Measurements from ENCODE around the gene SIM1. TPM values are rescaled to one million over a fixed set of nuclear protein-coding genes. Genes with fewer than 3 reads are reported as not detected.

SIM1 gene
- total RNA-seq, 1 donor from 2014 or later: not detected

- intact Hi-C loops (cut with DNase I): loop anchor here (5.0 kb wide), 1 partner anchor 43 kb away; the partner anchor contains the start of gene SIM1
- peak overlapping the region; percentile 61 to 73 for H3K27ac ChIP-seq
- peak in 1 of 2 donors; percentile 68 for DNase-seq (ENCODE audit: low spot score in 2 of 2)
Observed at GRCh38 chr6:100504786-100505737, 40.3 kb upstream of the SIM1 start.

DNA sequence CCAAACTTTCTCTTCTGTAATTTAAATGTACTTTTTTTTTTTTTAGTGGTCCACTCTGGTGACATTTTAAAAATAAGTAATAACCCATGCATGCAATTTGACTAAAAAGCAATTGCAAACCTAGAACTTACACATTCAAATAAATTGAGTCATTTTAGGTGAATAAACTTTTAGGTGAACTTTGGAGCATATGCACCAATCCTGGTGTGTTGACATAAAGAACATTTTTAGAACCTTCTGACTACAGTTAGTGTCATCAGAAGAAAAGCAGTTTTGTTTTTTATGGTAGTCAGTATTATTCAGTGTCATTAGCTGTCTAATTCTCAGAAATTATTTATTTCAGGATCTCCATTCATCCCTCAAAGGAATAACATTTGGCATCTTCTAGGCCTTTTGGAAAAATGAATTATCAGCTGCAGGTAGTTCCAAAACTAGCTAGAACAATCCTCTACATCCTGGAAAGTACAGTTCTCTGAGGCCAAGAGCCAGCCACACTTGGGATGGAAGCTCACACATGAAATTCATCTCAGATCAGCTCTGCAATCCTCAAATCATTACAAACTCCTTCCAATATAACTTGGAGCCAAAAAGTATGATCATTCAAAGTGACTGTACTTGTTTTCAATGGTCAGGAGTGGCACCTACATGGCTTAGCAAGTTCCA, 38.5 kb upstream of the SIM1 start:
- Histone ChIP-seq H3K9me3 (peaks cover 0 to 3% of the 10 kb centered on the region in 2 donors), H3K4me1 (peaks cover 0 to 15% of the 10 kb centered on the region in 2 donors), H3K4me3 (no peak overlapping the region), H3K27ac (no peak overlapping the region), H3K27me3 (no peaks in the 10 kb centered on the region), H3K36me3 (peaks cover 0 to 3% of the 10 kb centered on the region in 2 donors)
- no peak for DNase-seq (ENCODE audit: low spot score in 2 of 2)
- no peak for TF ChIP-seq CTCF (IDR thresholded peaks at IDR 0.05)
- intact Hi-C loops (cut with DNase I): no loop called here

More at GRCh38 chr6:100504786-100505737, 40.3 kb upstream of the SIM1 start:
- Histone ChIP-seq H3K27me3 (no peaks in the 10 kb centered on the region), H3K9me3 (no peaks in the 10 kb centered on the region), H3K36me3 (peaks cover 5 to 11% of the 10 kb centered on the region in 2 donors), H3K4me1 (peaks cover 0 to 15% of the 10 kb centered on the region in 2 donors), H3K4me3 (no peak overlapping the region)
- TF ChIP-seq CTCF (IDR thresholded peaks at IDR 0.05): no peak

- H3K4me3 ChIP-seq: no peak overlapping the region
- no peak for DNase-seq (ENCODE audit: low spot score in 2 of 2)
- intact Hi-C loops (cut with DNase I): no loop called here
- H3K27ac ChIP-seq: no peak overlapping the region
- H3K36me3 ChIP-seq: no peaks in the 10 kb centered on the region
- H3K9me3 ChIP-seq: no peaks in the 10 kb centered on the region
- no peak for TF ChIP-seq CTCF (IDR thresholded peaks at IDR 0.05)
- no peaks in the 10 kb centered on the region for H3K4me1 ChIP-seq
- H3K27me3 ChIP-seq: no peaks in the 10 kb centered on the region
Observed at GRCh38 chr6:100493206-100493888, 28.6 kb upstream of the SIM1 start.

- Histone ChIP-seq H3K36me3 (no peaks in the 10 kb centered on the region), H3K27me3 (no peaks in the 10 kb centered on the region), H3K4me3 (no peak overlapping the region), H3K27ac (no peak overlapping the region), H3K9me3 (no peaks in the 10 kb centered on the region), H3K4me1 (no peaks in the 10 kb centered on the region)
- DNase-seq (ENCODE audit: low spot score in 2 of 2): no peak
- intact Hi-C loops (cut with DNase I): no loop called here
- no peak for TF ChIP-seq CTCF (IDR thresholded peaks at IDR 0.05)
Observed at GRCh38 chr6:100491952-100492670, 27.4 kb upstream of the SIM1 start.

- Histone ChIP-seq H3K27ac (no peak overlapping the region), H3K9me3 (no peaks in the 10 kb centered on the region), H3K4me1 (no peaks in the 10 kb centered on the region), H3K27me3 (no peaks in the 10 kb centered on the region), H3K36me3 (no peaks in the 10 kb centered on the region), H3K4me3 (no peak overlapping the region)
- no peak for TF ChIP-seq CTCF (IDR thresholded peaks at IDR 0.05)
- no peak for DNase-seq (ENCODE audit: low spot score in 2 of 2)
- intact Hi-C loops (cut with DNase I): no loop called here
Observed at GRCh38 chr6:100490065-100490464, 25.3 kb upstream of the SIM1 start.
